Endothelial cell of umbilical vein (primary cell): ENCODE measurements around the gene RPS6KL1. TPM values are rescaled to one million over a fixed set of nuclear protein-coding genes. Genes with fewer than 3 reads are reported as not detected.

Source experiments
- BruUV-seq: library from RNA; stranded (reverse); fragments of 400-500 nt; replicated peaks from 2 replicates; lab custom pipeline; 2021; lab: Mats Ljungman, UMichigan
- CTCF ChIA-PET: fragments of 300-600, 350-600 bp; sonication (Branson Sonifier 250); formaldehyde crosslinking; loops from one replicate; lab custom pipeline; 2021; ENCODE audit warnings: antibody characterized with exemption, inconsistent platforms; lab: Charles Lee
- POLR2A ChIA-PET: fragments of 300-600, 350-600 bp; sonication (Branson Sonifier 250); formaldehyde crosslinking; loops from one replicate; lab custom pipeline; 2021; ENCODE audit warnings: antibody characterized with exemption, inconsistent platforms; lab: Charles Lee
- DNase-seq: peaks from one replicate; pipeline ENCODE4 v3.0.0-alpha.2; 2011; ENCODE audit warnings: low read depth, low spot score
- FAIRE-seq: peaks from 2 replicates; lab custom pipeline; 2011; peaks lifted over from hg19 to GRCh38; lab: Jason Lieb, UNC
- H2AFZ ChIP-seq: 2 replicates; pipeline ENCODE4 v1.6.0; 2012; ENCODE audit warnings: low read depth, low read length, control low read depth, inconsistent platforms
- H3K27ac ChIP-seq: 2 replicates; pipeline ENCODE4 v1.5.1; 2011; ENCODE audit warnings: low read depth, mild to moderate bottlenecking, control low read depth, low read length, moderate library complexity; ENCODE audit not compliant: insufficient read depth
- H3K27me3 ChIP-seq, 2 experiments: 2 replicates each; pipeline versions ENCODE4 v1.6.0 to v1.6.1; 2011; ENCODE audit warnings: low read length in 2 of 2, mixed read lengths in 1 of 2; ENCODE audit not compliant: control insufficient read depth in 2 of 2, insufficient read depth in 2 of 2
- H3K36me3 ChIP-seq, 2 experiments: 2 replicates in 1 of 2; 3 replicates in 1 of 2; pipeline ENCODE4 v1.5.1; 2011; ENCODE audit warnings: low read length in 2 of 2, mild to moderate bottlenecking in 1 of 2, moderate library complexity in 1 of 2; ENCODE audit not compliant: control insufficient read depth in 2 of 2, insufficient read depth in 2 of 2; ENCODE audit errors: extremely low read depth in 1 of 2
- H3K4me1 ChIP-seq: 3 replicates; pipeline ENCODE4 v1.5.1; 2011; ENCODE audit warnings: mild to moderate bottlenecking, low read length; ENCODE audit not compliant: control insufficient read depth, insufficient read depth; ENCODE audit errors: extremely low read depth
- H3K4me2 ChIP-seq: 2 replicates; pipeline ENCODE4 v1.6.1; 2011; ENCODE audit warnings: low read length, control low read depth, mixed read lengths; ENCODE audit not compliant: insufficient read depth
- H3K4me3 ChIP-seq, 3 experiments: fragments of 200-600 bp in 1 of 3; sonication (generic), shearing (Covaris generic) in 1 of 3; replicated peaks in 1 of 3; 2 replicates each; pipeline ENCODE4 v1.5.1; 2011 to 2016; ENCODE audit warnings: control low read depth in 3 of 3, low read length in 3 of 3, mild to moderate bottlenecking in 2 of 3, inconsistent platforms in 1 of 3, low read depth in 1 of 3, moderate library complexity in 1 of 3; ENCODE audit not compliant: insufficient read depth in 1 of 3
- H3K79me2 ChIP-seq: 2 replicates; pipeline ENCODE4 v1.6.0; 2012; ENCODE audit warnings: low read length, inconsistent platforms; ENCODE audit not compliant: control insufficient read depth, insufficient read depth
- H3K9ac ChIP-seq: replicated peaks from 2 replicates; pipeline ENCODE3; 2011; ENCODE audit warnings: low read length, control low read depth; ENCODE audit not compliant: insufficient read depth; ENCODE audit errors: extremely low read depth
- H3K9me1 ChIP-seq: replicated peaks from 3 replicates; pipeline ENCODE4 v1.6.0; 2011; ENCODE audit warnings: mild to moderate bottlenecking, low read length; ENCODE audit not compliant: control insufficient read depth, insufficient read depth; ENCODE audit errors: extremely low read depth
- H3K9me3 ChIP-seq: replicated peaks from 2 replicates; pipeline ENCODE4 v1.5.1; 2012; ENCODE audit warnings: low read length, inconsistent platforms; ENCODE audit not compliant: control insufficient read depth, insufficient read depth
- H4K20me1 ChIP-seq: replicated peaks from 2 replicates; pipeline ENCODE3; 2011; ENCODE audit warnings: mild to moderate bottlenecking, low read length; ENCODE audit not compliant: control insufficient read depth, insufficient read depth; ENCODE audit errors: extremely low read depth
- EZH2 ChIP-seq: IDR thresholded peaks from 2 replicates; pipeline ENCODE4 v1.6.1; 2012; ENCODE audit warnings: borderline replicate concordance, low read depth, mild to moderate bottlenecking, moderate library complexity, low read length, inconsistent platforms; ENCODE audit not compliant: severe bottlenecking
- FOS ChIP-seq: IDR thresholded peaks from 2 replicates; pipeline ENCODE4 v1.6.1; 2011; ENCODE audit warnings: mild to moderate bottlenecking, low read length, moderate library complexity, borderline replicate concordance; ENCODE audit not compliant: insufficient read depth
- GATA2 ChIP-seq: IDR thresholded peaks from 2 replicates; pipeline ENCODE4 v1.7.0; 2011; ENCODE audit warnings: low read depth, mild to moderate bottlenecking, moderate library complexity, mixed read lengths, low read length; ENCODE audit not compliant: insufficient read length, insufficient read depth
- JUN ChIP-seq: IDR thresholded peaks from 2 replicates; pipeline ENCODE4 v1.6.1; 2011; ENCODE audit warnings: borderline replicate concordance, low read depth; ENCODE audit not compliant: insufficient read length, insufficient read depth
- MYC ChIP-seq: IDR thresholded peaks from one replicate; pipeline ENCODE4 v1.6.1; 2011; ENCODE audit warnings: mild to moderate bottlenecking, low read depth, low read length
- POLR2A ChIP-seq: IDR thresholded peaks from 2 replicates; pipeline ENCODE4 v1.6.1; 2012; ENCODE audit warnings: low read depth, mild to moderate bottlenecking, control low read depth, low read length
- POLR2AphosphoS5 ChIP-seq: IDR thresholded peaks from 2 replicates; pipeline ENCODE4 v1.6.1; 2012; ENCODE audit warnings: low read depth, mild to moderate bottlenecking, control low read depth, low read length, moderate library complexity; ENCODE audit not compliant: insufficient read depth
- dilution Hi-C: fragments of 300-500 bp; cut with MboI; formaldehyde crosslinking; loops from one replicate; pipeline ENCODE4 v1.15.0; 2019; ENCODE audit warnings: low sequenced_read_pairs; ENCODE audit not compliant: extremely low pct_ligation_motif_present
- intact Hi-C: fragments of 100-400 bp; cut with micrococcal nuclease; formaldehyde crosslinking; loops from one replicate; pipeline ENCODE4 v1.10.0; 2022
- polyA plus RNA-seq, 4 experiments: library from polyadenylated mRNA; depleted of rRNA in 3 of 4; stranded (reverse) in 3 of 4; unstranded in 1 of 4; fragments of >200 nt; gene quantifications; 2 replicates each; pipeline versions ENCODE4 v1.2.1 to v1.2.3, GENCODE V29; 2011 to 2012; ENCODE audit warnings: missing spikeins in 1 of 4
- total RNA-seq: library from RNA; stranded (reverse); gene quantifications from 2 replicates; pipeline ENCODE4 v1.2.3, GENCODE V29; 2021
- TF ChIP-seq, protein P1 (sequence below): IDR thresholded peaks from 2 replicates; pipeline ENCODE4 v1.6.1; 2011; ENCODE audit not compliant: insufficient read depth, insufficient read length
- TF ChIP-seq, protein P2 (sequence below), 2 donors: IDR thresholded peaks; 1 replicate in 1 of 2; 2 replicates in 1 of 2; pipeline ENCODE4 v1.5.1; 2011; ENCODE audit warnings: low read length in 2 of 2, mild to moderate bottlenecking in 2 of 2, moderate library complexity in 2 of 2, control low read depth in 1 of 2, inconsistent platforms in 1 of 2, low read depth in 1 of 2; ENCODE audit not compliant: insufficient read depth in 1 of 2; ENCODE audit errors: extremely low read depth in 1 of 2

RPS6KL1 gene
- total and polyA plus RNA-seq, 2 donors (not counting 3 experiments of a cell fraction or from before 2014, with no cell fraction given), result 10.2 to 23.8 TPM

DNA sequence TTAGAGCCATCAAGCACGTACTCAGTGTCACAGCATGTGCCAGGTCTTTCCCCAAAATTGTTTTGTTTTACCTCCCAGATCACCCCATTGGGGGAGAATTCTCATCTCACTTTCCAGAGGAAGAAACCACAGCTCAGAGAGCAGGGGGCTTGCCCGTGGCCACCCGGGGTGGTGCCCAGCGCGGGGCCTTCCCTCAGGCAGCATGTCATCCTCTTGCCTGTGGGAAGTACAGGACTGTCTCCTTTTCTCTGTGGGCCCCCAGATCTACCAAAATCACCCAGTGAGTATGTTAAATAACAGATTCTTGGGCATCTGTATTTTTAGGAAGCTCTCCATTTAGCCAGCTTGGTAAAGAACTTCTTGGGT, 5.9 kb downstream of the RPS6KL1 start:
- peaks cover 2% of the 10 kb centered on the region for H3K4me1 ChIP-seq
- no peaks in the 10 kb centered on the region for H3K9me1 ChIP-seq
- H3K4me3 ChIP-seq, result no peak overlapping the region
- no peak overlapping the region for H3K9ac ChIP-seq
- no peaks in the 10 kb centered on the region for H3K36me3 ChIP-seq
- no peaks in the 10 kb centered on the region for H3K27me3 ChIP-seq
- no peaks in the 10 kb centered on the region for H4K20me1 ChIP-seq
- no peak overlapping the region for H2AFZ ChIP-seq
- TF ChIP-seq, protein P1, sequence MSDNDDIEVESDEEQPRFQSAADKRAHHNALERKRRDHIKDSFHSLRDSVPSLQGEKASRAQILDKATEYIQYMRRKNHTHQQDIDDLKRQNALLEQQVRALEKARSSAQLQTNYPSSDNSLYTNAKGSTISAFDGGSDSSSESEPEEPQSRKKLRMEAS, result no peak
- TF ChIP-seq GATA2 (no peak), JUN (no peak), EZH2 (no peak), MYC (no peak), POLR2A (no peak), FOS (no peak), POLR2AphosphoS5 (no peak)
- TF ChIP-seq, protein P2, sequence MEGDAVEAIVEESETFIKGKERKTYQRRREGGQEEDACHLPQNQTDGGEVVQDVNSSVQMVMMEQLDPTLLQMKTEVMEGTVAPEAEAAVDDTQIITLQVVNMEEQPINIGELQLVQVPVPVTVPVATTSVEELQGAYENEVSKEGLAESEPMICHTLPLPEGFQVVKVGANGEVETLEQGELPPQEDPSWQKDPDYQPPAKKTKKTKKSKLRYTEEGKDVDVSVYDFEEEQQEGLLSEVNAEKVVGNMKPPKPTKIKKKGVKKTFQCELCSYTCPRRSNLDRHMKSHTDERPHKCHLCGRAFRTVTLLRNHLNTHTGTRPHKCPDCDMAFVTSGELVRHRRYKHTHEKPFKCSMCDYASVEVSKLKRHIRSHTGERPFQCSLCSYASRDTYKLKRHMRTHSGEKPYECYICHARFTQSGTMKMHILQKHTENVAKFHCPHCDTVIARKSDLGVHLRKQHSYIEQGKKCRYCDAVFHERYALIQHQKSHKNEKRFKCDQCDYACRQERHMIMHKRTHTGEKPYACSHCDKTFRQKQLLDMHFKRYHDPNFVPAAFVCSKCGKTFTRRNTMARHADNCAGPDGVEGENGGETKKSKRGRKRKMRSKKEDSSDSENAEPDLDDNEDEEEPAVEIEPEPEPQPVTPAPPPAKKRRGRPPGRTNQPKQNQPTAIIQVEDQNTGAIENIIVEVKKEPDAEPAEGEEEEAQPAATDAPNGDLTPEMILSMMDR (IDR thresholded peaks at IDR 0.05; ENCODE audit: extremely low read depth in 1 of 2, insufficient read depth in 1 of 2, low read depth in 1 of 2, low read length in 2 of 2), result no peak
- ChIA-PET CTCF (interaction anchor here (1.5 to 4.5 kb wide), 4 partner anchors 9 to 172 kb away, joined by 4 to 53 read pairs (median 10); no protein-coding TSS in a partner anchor), POLR2A (interaction anchor here (0.6 kb wide), 1 partner anchor 175 kb away, joined by 3 read pairs; no protein-coding TSS in a partner anchor)
- DNase-seq (no peak), FAIRE-seq (no peak)
- H3K27ac ChIP-seq, result no peak overlapping the region
- BruUV-seq, result no TSS peak
- dilution Hi-C loops, result no loop called here
- H3K79me2 ChIP-seq, result no peaks in the 10 kb centered on the region
- H3K4me2 ChIP-seq, result no peak overlapping the region
- no peaks in the 10 kb centered on the region for H3K9me3 ChIP-seq
- intact Hi-C loops, result no loop called here
